ENCODE measurements around the gene MROH8. TPM values are rescaled to one million over a fixed set of nuclear protein-coding genes. Genes with fewer than 3 reads are reported as not detected.
"Not testable (repeated sequence)": the region's sequence is repeated elsewhere in the genome, so short reads cannot be mapped to it uniquely, and the experiment has no call there.

MROH8 gene
- total RNA-seq, 2 donors from 2014 or later: 5.0 to 5.2 TPM

GRCh38 chr20:37161830-37162549 is 17.4 kb downstream of the MROH8 start:
- no peaks in the 10 kb centered on the region for H3K4me1 Mint-ChIP-seq (ENCODE audit: low read depth)
- DNase-seq (no peak), ATAC-seq (replicated peaks in 1 of 2) (no peak)
- no peaks in the 10 kb centered on the region for H3K9me3 Mint-ChIP-seq
- H3K4me3 Mint-ChIP-seq: no peak overlapping the region
- no peak overlapping the region for H3K27ac Mint-ChIP-seq
- H3K27me3 Mint-ChIP-seq (ENCODE audit: low read depth): no peaks in the 10 kb centered on the region
- no peaks in the 10 kb centered on the region for H3K36me3 Mint-ChIP-seq (ENCODE audit: insufficient read depth in 2 of 2)

GRCh38 chr20:37160683-37161082 is 18.7 kb downstream of the MROH8 start:
- no peaks in the 10 kb centered on the region for H3K9me3 Mint-ChIP-seq
- no peaks in the 10 kb centered on the region for H3K4me1 Mint-ChIP-seq (ENCODE audit: low read depth)
- ATAC-seq (replicated peaks in 1 of 2) (no peak), DNase-seq (no peak)
- no peaks in the 10 kb centered on the region for H3K27me3 Mint-ChIP-seq (ENCODE audit: low read depth)
- H3K27ac Mint-ChIP-seq: no peak overlapping the region
- H3K4me3 Mint-ChIP-seq: no peak overlapping the region
- H3K36me3 Mint-ChIP-seq (ENCODE audit: insufficient read depth in 2 of 2): no peaks in the 10 kb centered on the region

GRCh38 chr20:37158248-37158647 is 21.1 kb downstream of the MROH8 start:
- DNase-seq (no peak), ATAC-seq (replicated peaks in 1 of 2) (no peak)
- Mint-ChIP-seq H3K27me3 (ENCODE audit: low read depth) (no peaks in the 10 kb centered on the region), H3K9me3 (no peaks in the 10 kb centered on the region), H3K27ac (no peak overlapping the region), H3K4me3 (no peak overlapping the region), H3K36me3 (ENCODE audit: insufficient read depth in 2 of 2) (no peaks in the 10 kb centered on the region), H3K4me1 (ENCODE audit: low read depth) (no peaks in the 10 kb centered on the region)

- no peak for DNase-seq
- ATAC-seq (replicated peaks in 1 of 2): no peak
- Mint-ChIP-seq H3K4me1 (ENCODE audit: low read depth) (no peaks in the 10 kb centered on the region), H3K4me3 (no peak overlapping the region), H3K9me3 (no peaks in the 10 kb centered on the region), H3K27me3 (ENCODE audit: low read depth) (no peaks in the 10 kb centered on the region), H3K36me3 (ENCODE audit: insufficient read depth in 2 of 2) (no peaks in the 10 kb centered on the region), H3K27ac (no peak overlapping the region)
Measured at GRCh38 chr20:37155987-37156386, 23.4 kb downstream of the MROH8 start.

- Mint-ChIP-seq H3K27ac (peak overlapping the region; percentile 11), H3K4me1 (ENCODE audit: low read depth) (no peaks in the 10 kb centered on the region), H3K36me3 (ENCODE audit: insufficient read depth in 2 of 2) (no peaks in the 10 kb centered on the region), H3K9me3 (no peaks in the 10 kb centered on the region), H3K27me3 (ENCODE audit: low read depth) (no peaks in the 10 kb centered on the region), H3K4me3 (no peak overlapping the region)
- DNase-seq: no peak
- no peak for ATAC-seq (replicated peaks in 1 of 2)
Measured at GRCh38 chr20:37154684-37155298, 24.6 kb downstream of the MROH8 start.

- no peaks in the 10 kb centered on the region for H3K4me1 Mint-ChIP-seq (ENCODE audit: low read depth)
- no peak overlapping the region for H3K27ac Mint-ChIP-seq
- DNase-seq (no peak), ATAC-seq (replicated peaks in 1 of 2) (no peak)
- no peak overlapping the region for H3K4me3 Mint-ChIP-seq
- H3K9me3 Mint-ChIP-seq: no peaks in the 10 kb centered on the region
- no peaks in the 10 kb centered on the region for H3K36me3 Mint-ChIP-seq (ENCODE audit: insufficient read depth in 2 of 2)
- H3K27me3 Mint-ChIP-seq (ENCODE audit: low read depth): no peaks in the 10 kb centered on the region
Measured at GRCh38 chr20:37152284-37152683, 27.1 kb downstream of the MROH8 start.

GRCh38 chr20:37151529-37151928 is 27.8 kb downstream of the MROH8 start:
- Mint-ChIP-seq H3K27me3 (ENCODE audit: low read depth) (no peaks in the 10 kb centered on the region), H3K4me1 (ENCODE audit: low read depth) (no peaks in the 10 kb centered on the region), H3K9me3 (no peaks in the 10 kb centered on the region), H3K36me3 (ENCODE audit: insufficient read depth in 2 of 2) (no peaks in the 10 kb centered on the region), H3K27ac (no peak overlapping the region), H3K4me3 (no peak overlapping the region)
- ATAC-seq (replicated peaks in 1 of 2) (no peak), DNase-seq (no peak)

GRCh38 chr20:37150864-37151263 is 28.5 kb downstream of the MROH8 start:
- H3K9me3 Mint-ChIP-seq; DNase-seq; H3K4me3 Mint-ChIP-seq; H3K27ac Mint-ChIP-seq; H3K4me1 Mint-ChIP-seq (ENCODE audit: low read depth); H3K27me3 Mint-ChIP-seq (ENCODE audit: low read depth); H3K36me3 Mint-ChIP-seq (ENCODE audit: insufficient read depth in 2 of 2); ATAC-seq (replicated peaks in 1 of 2): not testable (repeated sequence)

GRCh38 chr20:37147250-37147649 is 32.1 kb downstream of the MROH8 start:
- no peaks in the 10 kb centered on the region for H3K4me1 Mint-ChIP-seq (ENCODE audit: low read depth)
- no peak overlapping the region for H3K4me3 Mint-ChIP-seq
- H3K36me3 Mint-ChIP-seq (ENCODE audit: insufficient read depth in 2 of 2): no peaks in the 10 kb centered on the region
- DNase-seq (no peak), ATAC-seq (replicated peaks in 1 of 2) (no peak)
- H3K27me3 Mint-ChIP-seq (ENCODE audit: low read depth): no peaks in the 10 kb centered on the region
- H3K9me3 Mint-ChIP-seq: no peaks in the 10 kb centered on the region
- no peak overlapping the region for H3K27ac Mint-ChIP-seq

GRCh38 chr20:37144856-37145404 is 34.4 kb downstream of the MROH8 start:
- DNase-seq: no peak

GRCh38 chr20:37142708-37143107 is 36.6 kb downstream of the MROH8 start:
- no peaks in the 10 kb centered on the region for H3K27me3 Mint-ChIP-seq (ENCODE audit: low read depth)
- DNase-seq: no peak
- no peaks in the 10 kb centered on the region for H3K4me1 Mint-ChIP-seq (ENCODE audit: low read depth)
- H3K4me3 Mint-ChIP-seq: no peak overlapping the region
- no peaks in the 10 kb centered on the region for H3K9me3 Mint-ChIP-seq
- no peak overlapping the region for H3K27ac Mint-ChIP-seq
- ATAC-seq (replicated peaks in 1 of 2): no peak
- H3K36me3 Mint-ChIP-seq (ENCODE audit: insufficient read depth in 2 of 2): no peaks in the 10 kb centered on the region

More at GRCh38 chr20:37144856-37145404, 34.4 kb downstream of the MROH8 start:
- Mint-ChIP-seq H3K36me3 (ENCODE audit: insufficient read depth in 2 of 2) (no peaks in the 10 kb centered on the region), H3K4me1 (ENCODE audit: low read depth) (no peaks in the 10 kb centered on the region), H3K4me3 (no peak overlapping the region), H3K27ac (no peak overlapping the region), H3K9me3 (no peaks in the 10 kb centered on the region), H3K27me3 (ENCODE audit: low read depth) (no peaks in the 10 kb centered on the region)
- ATAC-seq (replicated peaks in 1 of 2): no peak

GRCh38 chr20:37137547-37137946 is 41.8 kb downstream of the MROH8 start:
- Mint-ChIP-seq H3K9me3 (no peaks in the 10 kb centered on the region), H3K27me3 (ENCODE audit: low read depth) (no peaks in the 10 kb centered on the region), H3K4me1 (ENCODE audit: low read depth) (no peaks in the 10 kb centered on the region), H3K36me3 (ENCODE audit: insufficient read depth in 2 of 2) (no peaks in the 10 kb centered on the region), H3K4me3 (no peak overlapping the region), H3K27ac (no peak overlapping the region)
- DNase-seq: no peak
- ATAC-seq (replicated peaks in 1 of 2): no peak

GRCh38 chr20:37133952-37134351 is 45.4 kb downstream of the MROH8 start:
- no peaks in the 10 kb centered on the region for H3K27me3 Mint-ChIP-seq (ENCODE audit: low read depth)
- H3K9me3 Mint-ChIP-seq: no peaks in the 10 kb centered on the region
- H3K4me3 Mint-ChIP-seq: no peak overlapping the region
- no peak for ATAC-seq (replicated peaks in 1 of 2)
- H3K27ac Mint-ChIP-seq: no peak overlapping the region
- H3K4me1 Mint-ChIP-seq (ENCODE audit: low read depth): no peaks in the 10 kb centered on the region
- DNase-seq: no peak
- H3K36me3 Mint-ChIP-seq (ENCODE audit: insufficient read depth in 2 of 2): no peaks in the 10 kb centered on the region

GRCh38 chr20:37131486-37131885 is 47.9 kb downstream of the MROH8 start:
- no peak for ATAC-seq (replicated peaks in 1 of 2)
- no peak for DNase-seq
- Mint-ChIP-seq H3K9me3 (no peaks in the 10 kb centered on the region), H3K36me3 (ENCODE audit: insufficient read depth in 2 of 2) (no peaks in the 10 kb centered on the region), H3K4me3 (no peak overlapping the region), H3K27me3 (ENCODE audit: low read depth) (no peaks in the 10 kb centered on the region), H3K27ac (no peak overlapping the region), H3K4me1 (ENCODE audit: low read depth) (no peaks in the 10 kb centered on the region)

Measured in activated T-cell treated with anti-CD3 and anti-CD28 coated beads, Interleukin-2, amount 50 U/mL, for 72 hours (primary cell).